WTC11 (cell line): Measurements from ENCODE around the gene EPHA4. TPM values are rescaled to one million over a fixed set of nuclear protein-coding genes. Genes with fewer than 3 reads are reported as not detected.

Experiments
- ATAC-seq: fragments of 200-7000 bp; cut with Tn5 transposase; 2 replicates; pipeline ENCODE4 v1.10.0; 2021; ENCODE audit warnings: mild to moderate bottlenecking, moderate library complexity
- CTCF ChIA-PET: fragments of 300-600 bp; sonication (Branson Sonifier 250); formaldehyde crosslinking; loops from one replicate; lab custom pipeline; 2021; ENCODE audit warnings: antibody characterized with exemption; lab: Charles Lee
- POLR2A ChIA-PET: fragments of 350-600 bp; sonication (Branson Sonifier 250); formaldehyde crosslinking; loops from one replicate; lab custom pipeline; 2021; ENCODE audit warnings: antibody characterized with exemption; lab: Charles Lee
- DNase-seq: peaks from one replicate; pipeline ENCODE4 v3.0.0; 2021; ENCODE audit warnings: low spot score
- H3K27ac Mint-ChIP-seq: 2 replicates; pipeline ENCODE4 v1.8.0; 2021; ENCODE audit warnings: mixed read lengths
- H3K27me3 Mint-ChIP-seq: 2 replicates; pipeline ENCODE4 v1.8.0; 2021; ENCODE audit warnings: low read depth, mild to moderate bottlenecking, moderate library complexity, mixed read lengths
- H3K36me3 Mint-ChIP-seq: 2 replicates; pipeline ENCODE4 v1.8.0; 2021; ENCODE audit warnings: mixed read lengths
- H3K4me1 Mint-ChIP-seq: 2 replicates; pipeline ENCODE4 v1.8.0; 2022; ENCODE audit warnings: mixed read lengths
- H3K4me3 Mint-ChIP-seq: 2 replicates; pipeline ENCODE4 v1.8.0; 2021; ENCODE audit warnings: mild to moderate bottlenecking, moderate library complexity, mixed read lengths
- H3K9me3 Mint-ChIP-seq: 2 replicates; pipeline ENCODE4 v1.8.0; 2021; ENCODE audit warnings: mixed read lengths
- ATF1 ChIP-seq: sonication (generic); formaldehyde crosslinking; IDR thresholded peaks from 2 replicates; pipeline ENCODE4 v1.8.1; 2023; ENCODE audit warnings: mild to moderate bottlenecking, moderate library complexity, missing genetic modification reagents
- E2F1 ChIP-seq: sonication (generic); formaldehyde crosslinking; IDR thresholded peaks from 2 replicates; pipeline ENCODE4 v1.8.0; 2022; ENCODE audit warnings: mild to moderate bottlenecking, missing genetic modification reagents
- E2F5 ChIP-seq: sonication (generic); formaldehyde crosslinking; IDR thresholded peaks from 2 replicates; pipeline ENCODE4 v1.8.1; 2022; ENCODE audit warnings: mild to moderate bottlenecking, moderate library complexity, missing genetic modification reagents
- EMX1 ChIP-seq: fragments of 250-450 bp; sonication (Bioruptor Pico); IDR thresholded peaks from 2 replicates; pipeline ENCODE4 v1.8.0; 2021; ENCODE audit warnings: mild to moderate bottlenecking
- ERG ChIP-seq: fragments of 250-450 bp; sonication (Bioruptor Pico); IDR thresholded peaks from 2 replicates; pipeline ENCODE4 v1.8.0; 2021; ENCODE audit warnings: mild to moderate bottlenecking
- MAX ChIP-seq: sonication (generic); formaldehyde crosslinking; IDR thresholded peaks from 2 replicates; pipeline ENCODE4 v1.8.0; 2022; ENCODE audit warnings: mild to moderate bottlenecking, missing genetic modification reagents
- PREB ChIP-seq: sonication (generic); formaldehyde crosslinking; IDR thresholded peaks from 2 replicates; pipeline ENCODE4 v1.8.1; 2022; ENCODE audit warnings: mild to moderate bottlenecking, missing genetic modification reagents, moderate library complexity, borderline replicate concordance
- RELA ChIP-seq: sonication (generic); formaldehyde crosslinking; IDR thresholded peaks from 2 replicates; pipeline ENCODE4 v1.8.1; 2022; ENCODE audit warnings: missing genetic modification reagents, mild to moderate bottlenecking, borderline replicate concordance
- SMAD4 ChIP-seq: sonication (generic); formaldehyde crosslinking; IDR thresholded peaks from 2 replicates; pipeline ENCODE4 v1.8.0; 2022; ENCODE audit warnings: mild to moderate bottlenecking, missing genetic modification reagents
- SP1 ChIP-seq: sonication (generic); formaldehyde crosslinking; conservative IDR thresholded peaks from 2 replicates; pipeline ENCODE4 v1.8.1; 2022; ENCODE audit warnings: missing genetic modification reagents
- TCF7 ChIP-seq: sonication (generic); formaldehyde crosslinking; IDR thresholded peaks from 2 replicates; pipeline ENCODE4 v1.8.0; 2022; ENCODE audit warnings: mild to moderate bottlenecking, low read depth, missing genetic modification reagents, moderate library complexity
- TEAD4 ChIP-seq: sonication (generic); formaldehyde crosslinking; IDR thresholded peaks from 2 replicates; pipeline ENCODE4 v1.8.0; 2022; ENCODE audit warnings: mild to moderate bottlenecking, missing genetic modification reagents
- ZNF317 ChIP-seq: sonication (generic); formaldehyde crosslinking; IDR thresholded peaks from 2 replicates; pipeline ENCODE4 v1.8.1; 2023; ENCODE audit warnings: low read depth, mild to moderate bottlenecking, moderate library complexity, missing genetic modification reagents, borderline replicate concordance
- ZSCAN18 ChIP-seq: fragments of 250-450 bp; sonication (Bioruptor Pico); IDR thresholded peaks from 2 replicates; pipeline ENCODE4 v2.1.2; 2022; ENCODE audit warnings: mild to moderate bottlenecking, moderate library complexity
- total RNA-seq: library from RNA; stranded (reverse); gene quantifications from 3 replicates; pipeline ENCODE4 v1.2.3, GENCODE V29; 2021

Gene EPHA4
- total RNA-seq, 1 experiment from 2014 or later = 11.0 TPM

GRCh38 chr2:221521233-221521845 lies 50.8 kb downstream of the EPHA4 start (continued):
- TF ChIP-seq ERG (CRISPR knock-in tag) = no peak
- TF ChIP-seq ZSCAN18 = no peak
- TF ChIP-seq E2F5 (CRISPR knock-in tag) = no peak
- TF ChIP-seq RELA (CRISPR knock-in tag) = no peak
- no peak for TF ChIP-seq TCF7
- TF ChIP-seq, all 79 proteins: peak for 0

- H3K4me1 Mint-ChIP-seq = peaks cover 18% of the 10 kb centered on the region
- CTCF ChIA-PET = no interaction called here
- no peak for TF ChIP-seq SP1 (CRISPR knock-in tag)
- no peak for TF ChIP-seq PREB (CRISPR knock-in tag)
- TF ChIP-seq RELA (CRISPR knock-in tag) = no peak
- TF ChIP-seq MAX (CRISPR knock-in tag) = no peak
- no peak for TF ChIP-seq EMX1 (CRISPR knock-in tag)
- no peak for TF ChIP-seq ZNF317 (CRISPR knock-in tag)
- TF ChIP-seq TEAD4 (CRISPR knock-in tag) = no peak
- H3K27me3 Mint-ChIP-seq = no peaks in the 10 kb centered on the region
- POLR2A ChIA-PET = no interaction called here
- no peak overlapping the region for H3K27ac Mint-ChIP-seq
- H3K9me3 Mint-ChIP-seq = no peaks in the 10 kb centered on the region
- ATAC-seq (no peak), DNase-seq (no peak)
- no peaks in the 10 kb centered on the region for H3K36me3 Mint-ChIP-seq
- H3K4me3 Mint-ChIP-seq = no peak overlapping the region
Observed at GRCh38 chr2:221518935-221519625, 53.0 kb downstream of the EPHA4 start.

GRCh38 chr2:221518201-221518934 lies 53.7 kb downstream of the EPHA4 start:
- Mint-ChIP-seq H3K9me3 (no peaks in the 10 kb centered on the region), H3K4me1 (peaks cover 23% of the 10 kb centered on the region), H3K36me3 (no peaks in the 10 kb centered on the region), H3K27ac (no peak overlapping the region), H3K27me3 (no peaks in the 10 kb centered on the region), H3K4me3 (no peak overlapping the region)
- POLR2A ChIA-PET = no interaction called here
- ATAC-seq = no peak
- CTCF ChIA-PET = no interaction called here
- no peak for DNase-seq
- TF ChIP-seq ATF1 (CRISPR knock-in tag) = no peak
- no peak for TF ChIP-seq SMAD4 (CRISPR knock-in tag)
- no peak for TF ChIP-seq E2F1 (CRISPR knock-in tag)
